Skeletal muscle satellite cell (primary cell): ENCODE measurements around the gene PRSS8.
"Not testable (repeated sequence)": the region's sequence is repeated elsewhere in the genome, so short reads cannot be mapped to it uniquely, and the experiment has no call there.

Experiments used
- H3K27me3 ChIP-seq: 2 replicates; pipeline ENCODE4 v1.7.0; 2013; ENCODE audit warnings: low read length; ENCODE audit not compliant: control insufficient read depth, insufficient read depth
- H3K36me3 ChIP-seq: 2 replicates; pipeline ENCODE4 v1.7.0; 2013; ENCODE audit warnings: mild to moderate bottlenecking, control low read depth, low read length; ENCODE audit not compliant: insufficient read depth
- H3K4me1 ChIP-seq: 2 replicates; pipeline ENCODE4 v1.7.0; 2013; ENCODE audit warnings: low read length; ENCODE audit not compliant: control insufficient read depth, insufficient read depth
- H3K4me2 ChIP-seq: 2 replicates; pipeline ENCODE4 v1.7.0; 2013; ENCODE audit warnings: mild to moderate bottlenecking, low read length
- H3K4me3 ChIP-seq: 2 replicates; pipeline ENCODE4 v1.7.0; 2013; ENCODE audit warnings: low read length
- H3K9ac ChIP-seq: 2 replicates; pipeline ENCODE4 v1.7.0; 2013; ENCODE audit warnings: mild to moderate bottlenecking, low read depth, low read length, moderate library complexity
- H3K9me3 ChIP-seq: replicated peaks from 2 replicates; pipeline ENCODE4 v1.7.0; 2013; ENCODE audit warnings: mild to moderate bottlenecking, control low read depth, low read length

Gene PRSS8

DNA sequence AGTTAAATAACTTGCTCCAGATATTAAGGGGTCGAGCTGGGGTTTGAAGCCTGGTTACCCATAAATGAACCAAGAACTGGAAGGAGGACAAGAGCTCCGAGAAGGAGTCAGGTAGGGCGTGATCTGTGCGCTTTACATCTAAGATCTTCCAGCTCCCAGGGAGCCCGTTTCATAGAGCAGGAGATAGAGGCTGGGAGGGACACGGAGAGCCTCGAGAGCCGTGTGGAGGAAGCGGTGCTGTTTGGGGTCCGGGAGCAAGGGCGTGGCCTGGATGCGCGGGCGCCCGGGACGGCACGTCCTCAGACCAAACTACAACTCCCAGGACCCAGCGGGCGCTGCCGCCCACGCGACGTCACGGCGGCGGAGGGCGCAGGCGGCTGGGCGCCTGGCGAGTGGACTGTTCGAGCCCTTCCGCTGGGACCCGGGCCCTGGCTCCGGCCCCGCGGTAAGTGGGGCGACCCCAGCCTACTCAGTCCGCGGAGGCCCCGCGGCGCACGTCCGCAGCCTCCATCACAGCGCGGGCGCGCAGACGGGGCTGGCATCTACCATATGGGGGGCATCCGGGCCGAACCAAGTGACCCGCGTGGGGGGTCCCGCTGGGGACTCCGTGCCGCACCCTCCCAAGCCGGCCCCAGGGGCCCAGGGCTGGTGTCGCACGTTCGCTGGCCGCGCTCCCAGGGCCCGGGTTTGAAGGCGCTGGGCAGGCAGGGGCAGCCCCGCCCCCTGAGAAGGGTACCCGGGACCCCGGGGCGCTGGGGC lies 27.3 kb downstream of the PRSS8 start, which contains the start of gene BCKDK:
Gene BCKDK, plus strand, starts transcription at position 352 of the 759 bp plus-strand sequence. CDS start 838 bp downstream, outside the sequence.
- no peaks in the 10 kb centered on the region for H3K27me3 ChIP-seq
- H3K9ac ChIP-seq, result peak within 1 kb of the TSS; percentile 95
- H3K36me3 ChIP-seq, result peaks cover 40% of the 10 kb centered on the region
- H3K9me3 ChIP-seq, result no peaks in the 10 kb centered on the region
- peak within 1 kb of the TSS; percentile 89 for H3K4me2 ChIP-seq
- H3K4me1 ChIP-seq, result peaks cover 29% of the 10 kb centered on the region
- peak within 1 kb of the TSS; percentile 91 for H3K4me3 ChIP-seq

DNA sequence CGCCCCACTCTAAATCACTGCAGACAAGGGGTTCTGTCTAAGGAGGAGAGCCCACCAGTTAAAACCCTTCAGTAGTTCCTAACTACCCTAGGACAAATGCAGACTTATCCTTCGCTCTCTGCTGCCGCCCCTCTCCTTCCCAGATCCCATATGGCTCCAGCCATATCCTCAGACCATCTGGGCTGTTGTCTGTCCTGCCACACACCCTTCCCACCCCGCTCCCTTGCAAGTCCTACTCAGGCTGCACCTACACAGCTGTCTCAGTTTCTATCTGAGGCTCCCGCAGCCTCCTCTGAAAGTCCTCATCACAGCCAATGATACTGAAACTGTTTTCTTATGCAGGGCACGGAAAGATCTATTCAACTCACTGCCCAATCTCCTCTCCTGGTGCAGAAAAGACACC lies 28.1 kb downstream of the PRSS8 start:
- H3K9ac ChIP-seq, result no peak overlapping the region
- peaks cover 33% of the 10 kb centered on the region for H3K36me3 ChIP-seq
- H3K4me2 ChIP-seq, result peak overlapping the region; percentile 89
- peaks cover 29% of the 10 kb centered on the region for H3K4me1 ChIP-seq
- no peak overlapping the region for H3K4me3 ChIP-seq
- no peaks in the 10 kb centered on the region for H3K9me3 ChIP-seq
- H3K27me3 ChIP-seq, result no peaks in the 10 kb centered on the region

DNA sequence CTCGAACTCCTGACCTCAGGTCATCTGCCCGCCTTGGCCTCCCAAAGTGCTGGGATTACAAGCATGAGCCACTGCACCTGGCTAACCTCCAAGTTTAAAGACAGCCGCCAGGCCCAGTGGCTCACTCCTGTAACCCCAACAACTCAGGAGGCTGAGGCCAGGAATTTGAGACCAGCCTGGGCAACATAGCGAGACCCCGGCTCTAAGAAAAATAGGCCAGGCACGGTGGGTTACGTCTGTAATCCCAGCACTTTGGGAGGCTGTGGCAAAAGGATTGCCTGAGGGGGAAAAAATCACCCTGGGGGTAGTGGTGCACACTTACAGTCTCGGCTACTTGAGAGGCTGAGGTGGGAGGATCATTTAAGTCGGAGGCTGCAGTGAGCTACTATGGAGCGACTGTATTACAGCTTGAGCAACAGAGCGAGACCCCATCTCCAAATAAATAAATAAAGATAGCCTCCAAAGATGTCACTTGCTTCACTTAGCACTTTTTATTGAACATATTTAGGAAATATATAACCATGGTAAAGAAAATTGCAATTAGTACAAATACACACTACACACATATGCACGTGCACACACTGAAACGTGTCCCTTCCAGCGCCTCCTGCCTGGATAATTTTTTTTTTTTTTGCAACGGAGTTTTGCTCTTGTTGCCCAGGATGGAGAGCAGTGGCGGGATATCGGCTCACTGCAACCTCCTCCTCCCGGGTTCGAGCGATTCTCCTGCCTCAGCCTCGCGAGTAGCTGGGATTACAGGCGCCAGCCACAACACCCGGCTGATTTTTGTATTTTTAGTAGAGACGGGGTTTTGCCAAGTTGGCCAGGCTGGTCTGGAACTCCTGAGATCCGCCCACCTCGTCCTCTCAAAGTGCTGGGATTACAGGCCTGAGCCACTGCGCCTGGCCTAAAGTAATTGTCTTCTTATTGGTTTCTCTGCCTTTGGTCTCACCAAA lies 28.7 kb downstream of the PRSS8 start:
- Histone ChIP-seq H3K9me3 (no peaks in the 10 kb centered on the region), H3K4me3 (no peak overlapping the region), H3K36me3 (peaks cover 26% of the 10 kb centered on the region)

DNA sequence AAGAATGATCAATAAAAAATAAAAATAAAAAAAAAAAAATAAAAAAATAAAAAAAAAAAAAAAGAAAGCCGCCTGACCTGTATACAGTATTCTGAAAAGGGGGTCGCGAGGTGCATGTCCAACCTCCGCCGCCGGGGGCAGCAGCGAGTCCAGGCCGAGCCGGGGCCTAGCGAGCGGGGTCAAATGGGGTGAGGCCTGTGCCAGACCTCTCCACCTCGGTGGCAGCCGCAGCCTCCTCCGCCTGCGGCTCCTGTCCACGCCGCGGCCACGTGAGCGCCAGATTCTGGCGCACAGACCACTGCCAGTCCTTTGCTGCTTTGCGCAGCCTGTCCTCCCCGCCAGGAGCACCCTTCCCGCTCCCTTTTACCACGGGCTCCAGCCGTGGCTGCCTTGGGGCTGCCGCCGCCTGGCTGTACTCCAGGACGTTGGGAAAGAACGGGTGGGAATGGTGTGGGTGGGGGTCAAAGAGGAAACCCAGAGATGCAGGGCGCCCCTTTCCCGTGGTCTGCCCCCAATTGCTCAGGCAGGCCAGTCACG lies 29.8 kb downstream of the PRSS8 start:
- H3K27me3 ChIP-seq, result no peaks in the 10 kb centered on the region
- H3K9me3 ChIP-seq, result no peaks in the 10 kb centered on the region
- H3K4me2 ChIP-seq, result peak overlapping the region; percentile 75
- H3K9ac ChIP-seq, result peak overlapping the region; percentile 74
- peaks cover 29% of the 10 kb centered on the region for H3K4me1 ChIP-seq
- peak overlapping the region; percentile 50 for H3K4me3 ChIP-seq
- H3K36me3 ChIP-seq, result peaks cover 16% of the 10 kb centered on the region

More for the DNA sequence above, 28.7 kb downstream of the PRSS8 start:
- Histone ChIP-seq H3K4me2 (no peak overlapping the region), H3K4me1 (peaks cover 29% of the 10 kb centered on the region), H3K27me3 (no peaks in the 10 kb centered on the region), H3K9ac (no peak overlapping the region)

DNA sequence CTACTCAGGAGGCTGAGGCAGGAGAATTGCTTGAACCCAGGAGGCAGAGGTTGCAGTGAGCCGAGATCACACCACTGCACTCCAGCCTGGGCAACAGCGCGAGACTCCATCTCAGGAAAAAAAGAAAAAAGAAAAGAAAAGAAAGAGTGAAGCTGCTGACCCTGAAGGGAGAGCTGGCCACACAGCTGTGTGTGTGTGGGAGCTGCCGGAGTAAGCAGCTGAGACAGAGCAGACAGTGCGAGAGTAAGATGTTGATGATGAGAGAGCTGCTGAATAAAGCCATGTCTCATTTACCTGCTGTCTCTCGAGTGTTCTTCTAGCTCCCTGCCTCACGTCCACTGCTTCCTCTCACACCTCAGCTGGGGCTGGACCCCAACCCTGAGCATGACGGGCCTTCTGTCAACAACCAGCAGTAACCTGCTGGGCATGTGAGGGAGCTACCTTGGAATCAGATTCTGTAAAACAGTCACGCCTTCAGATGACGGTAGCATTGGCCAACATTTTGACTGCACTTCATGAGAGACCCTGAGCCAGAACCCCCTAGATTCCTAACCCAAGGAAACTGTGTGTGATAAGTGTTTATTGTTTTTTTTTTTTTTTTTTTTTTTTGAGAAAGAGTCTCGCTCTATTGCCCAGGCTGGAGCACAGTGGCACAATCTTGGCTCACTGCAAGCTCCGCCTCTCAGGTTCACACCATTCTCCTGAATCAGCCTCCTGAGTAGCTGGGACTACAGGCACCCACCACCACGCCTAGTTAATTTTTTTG lies 34.5 kb downstream of the PRSS8 start:
- not testable (repeated sequence) for H3K9ac ChIP-seq, H3K27me3 ChIP-seq, H3K4me2 ChIP-seq, H3K4me3 ChIP-seq, H3K36me3 ChIP-seq, H3K9me3 ChIP-seq
- H3K4me1 ChIP-seq, result peaks cover 13% of the 10 kb centered on the region

DNA sequence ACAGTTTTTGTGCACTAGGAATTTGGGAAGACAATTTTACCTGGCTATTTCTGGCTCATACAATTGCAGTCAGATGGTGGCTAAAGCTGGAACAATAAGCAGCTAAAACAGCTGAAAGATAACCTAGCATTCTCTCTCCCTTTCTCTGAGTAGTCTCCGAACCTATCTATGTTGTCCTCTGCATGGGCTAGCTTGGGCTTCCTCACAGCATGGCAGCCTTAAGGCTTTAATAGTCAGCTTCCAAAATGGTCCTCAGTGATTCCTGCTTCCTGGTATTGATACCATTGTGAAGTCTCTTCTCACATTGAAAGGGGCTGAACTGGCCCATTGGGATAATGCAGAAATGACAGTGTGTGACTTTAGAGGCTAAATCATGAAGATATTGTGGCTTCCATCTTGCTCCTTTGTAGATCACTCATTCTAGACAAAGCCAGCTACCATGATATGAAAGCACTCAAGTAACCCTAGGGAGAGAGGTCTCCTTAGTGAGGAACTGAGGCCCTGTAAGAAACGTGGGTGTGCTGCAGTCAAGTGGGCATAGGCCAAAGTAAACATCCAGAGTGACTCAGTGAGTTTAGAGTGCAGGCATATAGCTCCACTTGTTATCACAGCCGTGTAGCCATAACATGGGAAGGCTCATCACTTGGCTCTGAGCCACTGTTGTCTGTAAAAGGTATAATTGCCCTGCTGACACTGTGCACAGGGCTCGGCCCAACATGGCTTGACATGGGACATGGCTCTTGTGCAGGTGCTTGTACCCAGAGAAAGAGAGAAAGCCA lies 35.5 kb downstream of the PRSS8 start:
- no peak overlapping the region for H3K4me3 ChIP-seq
- peaks cover 12% of the 10 kb centered on the region for H3K4me1 ChIP-seq
- no peaks in the 10 kb centered on the region for H3K36me3 ChIP-seq
- H3K9me3 ChIP-seq, result no peaks in the 10 kb centered on the region
- H3K9ac ChIP-seq, result no peak overlapping the region
- no peaks in the 10 kb centered on the region for H3K27me3 ChIP-seq
- no peak overlapping the region for H3K4me2 ChIP-seq

DNA sequence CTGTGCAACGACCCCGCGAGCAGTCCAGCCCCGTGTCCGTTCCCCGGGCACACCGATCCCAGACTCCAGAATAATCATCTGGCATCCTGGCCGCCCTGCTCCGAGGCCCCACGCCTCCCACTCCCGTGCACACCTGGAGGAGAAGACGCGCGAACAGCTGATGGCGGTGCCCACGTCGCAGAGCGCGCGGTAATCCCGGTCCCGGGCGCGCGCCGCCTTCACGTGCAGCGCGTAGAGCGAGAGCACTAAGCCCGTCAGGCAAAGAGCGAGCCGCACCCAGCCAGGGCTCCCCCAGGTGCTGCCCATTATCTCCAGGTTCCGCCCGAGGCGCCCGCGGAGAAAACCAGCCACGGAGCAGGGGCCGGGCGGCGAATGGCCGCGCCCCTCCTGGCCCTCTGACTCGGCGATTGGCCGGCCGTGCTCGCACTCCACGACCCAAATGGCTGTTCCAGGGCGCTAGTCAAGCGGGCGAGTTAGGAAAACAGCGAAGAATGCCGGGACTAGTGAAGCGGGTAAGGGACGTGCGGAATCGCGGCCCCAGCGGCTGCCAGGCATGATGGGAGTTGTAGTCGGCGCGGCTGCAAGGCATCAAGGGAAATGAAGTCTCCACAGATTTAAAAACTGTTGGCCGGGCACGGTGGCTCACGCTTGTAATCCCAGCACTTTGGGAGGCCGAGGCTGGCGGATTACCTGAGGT lies 41.0 kb downstream of the PRSS8 start, which contains the start of gene VKORC1:
Gene VKORC1, minus strand, starts transcription at position 374 of the 697 bp plus-strand sequence. Its CDS starts 68 bp downstream, at position 306.
- H3K36me3 ChIP-seq, result peaks cover 18% of the 10 kb centered on the region
- H3K27me3 ChIP-seq, result no peaks in the 10 kb centered on the region
- H3K9ac ChIP-seq, result peak within 1 kb of the TSS; percentile 88
- H3K4me2 ChIP-seq, result peak within 1 kb of the TSS; percentile 93
- H3K4me3 ChIP-seq, result peak within 1 kb of the TSS; percentile 93
- no peaks in the 10 kb centered on the region for H3K9me3 ChIP-seq
- H3K4me1 ChIP-seq, result peaks cover 15% of the 10 kb centered on the region

DNA sequence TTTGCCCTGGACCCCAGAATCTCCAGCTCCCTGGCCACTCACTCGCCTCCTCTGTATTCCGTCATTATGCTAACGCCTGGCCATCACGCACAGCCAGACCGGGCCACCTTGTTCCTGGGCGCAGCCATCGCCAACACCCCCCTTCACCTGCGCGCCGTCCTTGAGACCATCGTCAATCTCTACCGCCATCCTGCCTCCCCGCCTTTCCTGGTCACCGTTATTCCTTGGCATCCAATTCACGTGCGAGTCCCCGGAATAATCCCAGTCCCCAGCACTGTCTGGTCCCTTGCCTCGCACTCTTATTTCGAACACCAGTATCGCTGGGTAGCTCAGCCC lies 41.5 kb downstream of the PRSS8 start:
- peaks cover 15% of the 10 kb centered on the region for H3K4me1 ChIP-seq
- H3K9ac ChIP-seq, result peak overlapping the region; percentile 88
- H3K9me3 ChIP-seq, result no peaks in the 10 kb centered on the region
- peak overlapping the region; percentile 93 for H3K4me2 ChIP-seq
- peak overlapping the region; percentile 93 for H3K4me3 ChIP-seq
- peaks cover 21% of the 10 kb centered on the region for H3K36me3 ChIP-seq
- H3K27me3 ChIP-seq, result no peaks in the 10 kb centered on the region

DNA sequence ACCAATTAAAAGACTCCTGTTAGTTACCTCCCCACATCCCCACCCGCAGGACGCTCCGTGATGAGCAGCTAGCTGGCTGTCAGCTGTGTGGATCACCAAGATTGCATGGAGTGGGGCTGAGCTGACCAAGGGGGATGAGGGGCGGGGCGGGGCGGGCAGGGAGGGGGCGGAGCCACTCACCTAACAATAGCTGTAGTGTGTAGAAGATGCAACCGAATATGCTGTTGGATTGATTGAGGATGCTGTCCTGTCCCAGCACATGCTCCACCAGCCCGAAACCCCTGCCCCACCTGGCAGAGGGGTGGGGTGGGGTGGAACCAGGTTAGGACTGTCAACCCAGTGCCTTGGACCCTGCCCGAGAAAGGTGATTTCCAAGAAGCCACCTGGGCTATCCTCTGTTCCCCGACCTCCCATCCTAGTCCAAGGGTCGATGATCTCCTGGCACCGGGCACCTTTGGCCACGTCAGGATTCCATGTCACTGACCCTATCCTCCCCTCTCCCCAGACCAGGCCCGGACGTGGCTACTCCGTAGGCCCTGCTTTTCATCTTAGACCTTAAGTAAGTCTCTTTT lies 42.3 kb downstream of the PRSS8 start:
- peaks cover 28% of the 10 kb centered on the region for H3K36me3 ChIP-seq
- H3K27me3 ChIP-seq, result no peaks in the 10 kb centered on the region
- H3K9me3 ChIP-seq, result no peaks in the 10 kb centered on the region
- peaks cover 15% of the 10 kb centered on the region for H3K4me1 ChIP-seq
- H3K4me3 ChIP-seq, result peak overlapping the region; percentile 93
- peak overlapping the region; percentile 88 for H3K9ac ChIP-seq
- peak overlapping the region; percentile 93 for H3K4me2 ChIP-seq

DNA sequence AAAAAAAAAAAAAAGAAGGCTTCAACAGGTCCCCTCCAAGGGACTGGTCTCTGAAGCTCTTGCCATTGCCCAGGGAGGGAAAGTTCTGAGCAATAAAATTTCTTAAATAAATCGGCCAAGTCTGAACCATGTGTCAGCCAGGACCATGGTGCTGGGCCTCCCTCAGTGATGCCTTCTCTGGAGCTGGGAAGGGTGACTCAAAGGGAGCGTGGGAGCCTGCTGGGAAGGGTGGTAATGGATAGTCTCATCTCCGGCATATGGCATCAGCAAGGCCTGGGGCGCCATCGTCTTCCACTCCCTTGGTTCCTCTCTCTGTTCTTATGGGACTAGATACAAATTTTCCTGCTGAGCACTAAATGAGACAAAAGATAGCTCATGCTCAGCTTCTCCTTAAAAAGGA lies 43.2 kb downstream of the PRSS8 start:
- peaks cover 35% of the 10 kb centered on the region for H3K36me3 ChIP-seq

More for the DNA sequence above, 43.2 kb downstream of the PRSS8 start:
- no peak overlapping the region for H3K4me3 ChIP-seq
- no peaks in the 10 kb centered on the region for H3K27me3 ChIP-seq
- no peak overlapping the region for H3K4me2 ChIP-seq
- peak overlapping the region; percentile 5 for H3K9ac ChIP-seq
- H3K9me3 ChIP-seq, result no peaks in the 10 kb centered on the region
- peaks cover 15% of the 10 kb centered on the region for H3K4me1 ChIP-seq
